Inflammatory macrophage treated with lipopolysaccharide for 4 hours (primary cell): ENCODE measurements around the gene TUBA3D.
"Not testable (repeated sequence)": the region's sequence is repeated elsewhere in the genome, so short reads cannot be mapped to it uniquely, and the experiment has no call there.

ENCODE experiments used
- DNase-seq: peaks from one replicate; pipeline ENCODE4 v3.0.0-alpha.2; 2020

The TUBA3D gene

DNA sequence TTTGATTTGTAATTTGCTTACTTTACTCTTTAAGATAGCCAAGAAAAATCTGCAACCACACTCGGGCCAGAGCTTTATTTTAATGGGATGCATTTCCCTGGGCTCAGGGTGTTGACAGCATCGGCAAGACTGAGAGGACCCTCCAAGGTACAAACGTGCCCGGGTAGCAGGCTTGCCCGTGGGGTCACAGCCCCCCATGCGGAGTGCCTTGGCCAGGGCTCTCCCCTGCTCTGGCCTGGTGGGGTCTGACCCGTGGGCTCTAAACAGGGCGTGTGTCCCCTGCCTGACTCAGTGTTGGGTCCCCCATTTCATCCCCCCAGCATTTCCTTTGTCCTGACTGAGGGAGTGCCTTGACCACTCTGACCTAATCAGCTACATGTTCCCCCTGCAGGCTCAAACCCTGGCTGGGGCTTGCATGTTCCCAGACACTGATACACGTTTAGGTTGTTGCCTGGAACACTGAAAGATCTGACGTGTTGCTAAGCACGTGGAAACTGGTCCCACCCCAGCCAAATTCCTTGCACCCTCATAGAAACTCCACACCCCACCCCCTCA lies 9.1 kb downstream of the TUBA3D start:
- DNase-seq: not testable (repeated sequence)

- DNase-seq: not testable (repeated sequence)
Measured at GRCh38 chr2:131486201-131486902, 10.4 kb downstream of the TUBA3D start.

DNA sequence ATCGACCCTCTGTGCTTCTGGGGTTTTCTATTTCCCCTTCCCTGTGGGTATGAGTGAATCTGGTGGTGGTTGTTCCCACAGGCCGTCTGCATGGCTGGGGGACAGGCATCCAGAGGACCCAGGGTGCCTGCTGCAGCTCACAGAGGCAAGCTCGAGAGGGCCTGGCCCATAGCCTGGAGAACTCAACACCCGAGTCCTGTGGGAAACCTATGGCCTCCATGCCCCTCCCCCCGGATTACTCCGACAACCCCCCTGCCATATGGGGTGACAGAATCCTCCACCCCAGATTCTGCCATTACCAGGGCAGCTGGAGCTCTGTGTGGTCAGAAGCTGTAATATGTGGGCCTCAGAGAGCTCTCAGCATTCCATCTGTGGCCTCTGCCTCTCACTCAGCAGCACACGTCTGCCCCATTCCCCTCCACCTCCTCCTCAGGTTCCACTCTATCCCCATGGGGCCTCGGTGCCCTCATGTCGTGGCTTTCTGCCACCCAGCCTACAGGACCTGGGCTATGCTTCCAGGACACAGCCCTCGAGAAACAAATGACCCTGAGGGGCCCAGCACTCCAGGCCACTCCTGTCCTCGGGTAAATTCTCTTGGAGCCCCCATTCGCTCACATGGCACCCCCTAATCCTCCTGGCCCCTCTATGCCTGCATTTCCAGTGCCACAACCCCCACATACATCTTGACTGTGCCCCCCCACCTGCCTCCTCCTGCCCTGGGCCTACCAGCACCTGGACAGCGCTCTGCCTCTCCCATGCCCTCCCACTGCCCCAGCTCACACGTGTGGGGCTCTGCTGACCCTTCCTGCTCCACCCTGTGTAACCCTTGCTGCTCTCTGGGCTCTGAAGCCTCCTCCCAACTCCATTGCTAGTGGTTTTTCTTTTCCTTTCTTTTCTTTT lies 12.6 kb downstream of the TUBA3D start:
- no peak for DNase-seq

- not testable (repeated sequence) for DNase-seq
Measured at GRCh38 chr2:131490616-131491468, 14.9 kb downstream of the TUBA3D start.

- DNase-seq: not testable (repeated sequence)
Measured at GRCh38 chr2:131491469-131491836, 15.5 kb downstream of the TUBA3D start.

DNA sequence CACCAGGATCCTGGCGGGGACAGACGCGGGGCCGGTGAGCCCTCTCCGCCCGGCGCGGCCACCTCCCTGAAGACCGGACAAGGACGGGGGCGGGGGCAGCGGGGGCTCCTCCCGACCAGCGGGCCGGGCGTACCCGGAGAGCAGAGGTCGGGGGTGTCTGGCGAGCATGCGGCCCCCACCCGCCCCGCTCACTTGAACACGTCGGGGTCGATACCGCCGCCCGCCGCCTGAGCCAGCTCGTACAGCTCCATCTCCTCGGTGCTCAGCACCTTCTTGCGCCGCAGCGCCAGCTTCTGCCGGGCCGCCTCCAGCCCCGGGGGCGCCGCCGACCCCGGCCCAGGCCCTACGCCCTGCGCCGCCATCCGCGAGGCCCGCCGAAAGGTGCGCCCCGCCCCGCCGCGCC lies 16.1 kb downstream of the TUBA3D start, which contains the start of gene MZT2A:
MZT2A (minus strand) TSS at position 383 of the 403 bp plus-strand sequence; CDS start at position 362, 21 bp downstream.
- DNase-seq: not testable (repeated sequence)

DNA sequence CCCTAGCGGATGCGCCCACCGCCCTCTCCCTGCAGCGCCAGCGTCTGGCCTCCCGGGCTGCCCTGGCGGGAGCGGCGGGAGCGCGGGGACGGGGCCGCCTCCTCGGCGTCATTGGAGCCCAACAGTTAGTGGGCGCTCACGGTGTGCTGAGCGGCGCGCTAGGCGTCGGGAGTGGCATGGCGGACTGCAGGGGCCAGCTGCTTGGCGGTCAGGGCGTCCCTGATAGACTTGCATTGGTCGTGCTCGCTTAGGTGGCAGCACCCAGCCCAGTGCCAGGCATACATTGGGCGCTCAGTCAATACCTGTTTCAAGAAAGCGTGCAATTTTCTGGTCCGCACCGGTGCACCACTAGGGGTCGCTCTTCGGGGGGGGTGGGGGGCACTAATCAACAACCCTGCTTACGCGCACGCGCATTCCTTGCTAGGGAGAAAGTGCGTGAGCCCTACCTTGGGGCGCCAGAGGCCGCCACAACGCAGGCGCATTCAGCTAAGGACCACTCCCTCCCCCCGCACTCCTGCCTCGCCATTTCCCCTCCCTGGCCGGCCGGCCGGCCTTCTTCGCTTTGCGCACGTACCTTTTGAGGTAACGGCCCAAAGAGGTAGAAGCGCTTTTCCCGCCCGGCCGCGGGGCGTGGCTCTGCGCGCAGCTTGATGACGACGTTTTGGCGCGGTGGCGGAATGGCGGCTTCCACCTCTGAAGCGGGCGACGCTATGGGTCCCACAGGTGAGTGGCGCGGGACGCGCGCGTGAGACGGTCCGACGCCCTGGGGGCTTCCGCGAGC lies 16.7 kb downstream of the TUBA3D start:
- peak; percentile 92 for DNase-seq

DNA sequence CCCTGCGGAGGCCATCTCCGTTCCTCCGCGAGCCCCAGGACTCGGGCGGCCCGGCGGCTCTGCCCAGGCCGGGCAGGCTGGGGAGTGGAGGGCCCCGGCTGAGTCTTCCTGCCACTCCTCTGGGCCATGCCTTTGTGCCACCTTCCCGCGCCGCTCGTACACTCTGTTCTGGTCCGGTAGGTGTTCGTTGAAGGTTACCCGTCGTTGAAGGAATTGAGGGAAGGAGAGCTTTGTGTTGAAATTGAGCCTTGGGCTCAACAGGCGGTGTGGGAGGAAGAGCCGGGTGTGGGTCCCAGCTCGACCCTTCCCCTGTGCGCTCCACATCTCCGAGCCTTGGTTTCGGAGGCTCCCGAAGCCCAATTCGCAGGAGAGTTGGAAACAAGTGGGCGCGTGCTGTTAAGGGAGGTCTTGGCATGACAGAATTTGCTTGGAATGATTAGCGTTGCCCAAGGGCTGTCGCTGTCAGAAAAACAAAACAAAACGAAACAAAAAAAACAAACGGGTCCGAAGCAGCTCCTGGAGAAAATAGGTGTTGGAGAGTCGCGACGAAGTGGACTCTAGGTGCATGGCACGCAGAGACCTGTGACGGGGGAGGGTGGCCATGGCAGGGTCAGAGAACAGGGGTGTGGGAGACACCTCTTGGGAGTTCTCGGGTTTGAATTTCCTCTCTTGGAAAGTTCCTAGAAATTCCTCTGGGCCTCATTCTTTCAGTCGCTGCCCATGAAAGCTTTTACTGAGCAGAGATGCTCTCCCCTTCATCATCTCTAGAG lies 17.5 kb downstream of the TUBA3D start:
- DNase-seq: no peak

- DNase-seq: not testable (repeated sequence)
Measured at GRCh38 chr2:131495506-131495905, 19.6 kb downstream of the TUBA3D start.

DNA sequence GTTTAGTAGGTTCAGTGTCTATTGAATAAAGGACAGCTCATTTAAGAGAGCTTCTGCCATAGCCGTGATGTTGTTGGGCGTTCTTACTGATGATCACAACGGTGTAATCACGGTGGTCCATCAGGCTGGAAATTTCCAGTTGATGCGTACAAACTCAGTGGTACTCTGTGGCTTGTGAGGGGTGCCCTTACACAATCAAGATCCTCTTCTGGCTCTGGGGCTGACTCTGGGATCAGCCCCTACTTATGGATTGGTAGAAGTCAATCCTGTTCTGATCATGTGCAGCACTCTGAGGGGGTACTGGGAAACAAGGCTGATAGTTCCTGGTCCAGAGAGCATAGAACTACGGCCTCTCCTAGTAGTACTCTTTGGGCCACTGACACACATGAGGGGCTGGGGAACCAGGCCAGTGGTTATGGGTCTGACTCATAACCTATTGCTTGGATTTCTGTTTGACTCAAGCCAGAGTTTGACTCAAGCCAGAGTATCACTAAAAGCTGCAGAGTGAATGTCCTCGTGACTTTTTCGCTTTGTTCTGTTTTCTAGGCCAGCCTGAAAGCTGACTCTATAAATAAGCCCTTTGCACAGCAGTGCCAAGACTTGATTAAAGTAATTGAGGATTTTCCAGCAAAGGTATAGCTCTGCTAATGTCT lies 22.5 kb downstream of the TUBA3D start:
- peak; percentile 2 for DNase-seq

DNA sequence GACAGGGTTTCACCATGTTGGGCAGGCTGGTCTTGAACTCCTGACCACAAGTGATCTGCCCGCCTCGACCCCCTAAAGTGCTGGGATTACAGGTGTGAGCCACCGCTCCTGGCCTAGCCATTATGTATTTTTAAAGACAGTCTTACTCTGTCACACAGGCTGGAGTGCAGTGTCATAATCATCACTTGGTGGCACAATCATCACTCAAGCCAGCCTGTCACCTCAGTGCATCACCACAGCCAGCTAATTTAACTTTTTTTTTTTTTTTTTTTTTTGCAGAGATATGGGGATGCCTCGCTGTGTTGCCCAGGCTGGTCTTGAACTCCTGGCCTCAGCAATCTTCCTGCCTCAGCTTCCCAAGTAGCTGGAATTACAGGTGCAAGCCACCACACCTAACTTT lies 27.7 kb downstream of the TUBA3D start:
- DNase-seq: not testable (repeated sequence)

DNA sequence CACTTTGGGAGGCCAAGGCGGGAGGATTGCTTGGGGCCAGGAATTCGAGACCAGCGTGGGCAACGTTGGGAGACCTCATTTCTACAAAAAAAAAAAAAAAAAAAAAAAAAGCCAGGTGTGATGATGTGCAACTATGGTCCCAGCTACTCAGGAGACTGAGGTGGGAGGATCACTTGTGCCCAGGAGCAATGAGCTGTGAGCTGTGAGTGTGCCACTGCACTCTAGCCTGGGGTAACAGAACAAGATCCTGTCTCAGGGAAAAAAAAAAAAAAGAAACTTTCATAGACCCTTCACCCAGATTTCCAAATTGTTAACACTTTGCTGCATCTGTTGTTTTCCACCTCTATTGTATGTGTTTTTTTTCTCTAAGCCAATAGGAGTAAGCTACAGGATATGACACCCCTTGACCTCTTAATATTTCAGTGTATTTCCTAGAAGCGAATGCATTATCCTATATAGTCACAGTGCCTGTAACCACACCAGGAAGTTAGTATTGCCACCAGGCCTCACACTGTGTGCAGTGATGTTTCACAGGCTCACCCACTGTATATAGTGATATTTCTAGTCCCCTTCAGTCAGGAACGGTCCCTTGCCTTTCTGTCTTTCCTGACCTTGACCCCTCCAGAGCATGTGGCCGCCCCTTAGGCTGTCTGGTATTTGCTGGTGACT lies 28.3 kb downstream of the TUBA3D start:
- DNase-seq: not testable (repeated sequence)

DNA sequence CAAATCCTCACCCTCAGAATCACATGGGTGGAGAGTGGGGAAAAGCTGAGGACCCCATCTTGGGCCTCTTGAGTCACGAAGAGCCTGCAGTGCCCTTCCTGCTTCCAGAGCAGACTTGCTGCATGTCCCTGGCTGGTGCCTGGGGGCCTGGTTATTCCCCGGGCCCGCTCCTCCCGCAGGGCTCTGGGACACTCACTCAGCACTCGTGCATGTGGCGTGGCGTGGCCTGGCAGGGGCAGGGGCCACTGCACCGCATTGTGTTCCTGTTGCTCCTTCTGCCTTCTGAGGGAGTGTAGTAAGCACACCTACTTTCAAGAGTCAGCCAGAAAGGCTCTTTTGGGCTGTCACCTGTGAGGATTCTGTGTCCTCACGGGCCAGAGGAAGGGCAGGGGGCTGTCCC lies 33.7 kb downstream of the TUBA3D start:
- no peak for DNase-seq

GRCh38 chr2:131511291-131511968 lies 35.5 kb downstream of the TUBA3D start:
- not testable (repeated sequence) for DNase-seq

DNA sequence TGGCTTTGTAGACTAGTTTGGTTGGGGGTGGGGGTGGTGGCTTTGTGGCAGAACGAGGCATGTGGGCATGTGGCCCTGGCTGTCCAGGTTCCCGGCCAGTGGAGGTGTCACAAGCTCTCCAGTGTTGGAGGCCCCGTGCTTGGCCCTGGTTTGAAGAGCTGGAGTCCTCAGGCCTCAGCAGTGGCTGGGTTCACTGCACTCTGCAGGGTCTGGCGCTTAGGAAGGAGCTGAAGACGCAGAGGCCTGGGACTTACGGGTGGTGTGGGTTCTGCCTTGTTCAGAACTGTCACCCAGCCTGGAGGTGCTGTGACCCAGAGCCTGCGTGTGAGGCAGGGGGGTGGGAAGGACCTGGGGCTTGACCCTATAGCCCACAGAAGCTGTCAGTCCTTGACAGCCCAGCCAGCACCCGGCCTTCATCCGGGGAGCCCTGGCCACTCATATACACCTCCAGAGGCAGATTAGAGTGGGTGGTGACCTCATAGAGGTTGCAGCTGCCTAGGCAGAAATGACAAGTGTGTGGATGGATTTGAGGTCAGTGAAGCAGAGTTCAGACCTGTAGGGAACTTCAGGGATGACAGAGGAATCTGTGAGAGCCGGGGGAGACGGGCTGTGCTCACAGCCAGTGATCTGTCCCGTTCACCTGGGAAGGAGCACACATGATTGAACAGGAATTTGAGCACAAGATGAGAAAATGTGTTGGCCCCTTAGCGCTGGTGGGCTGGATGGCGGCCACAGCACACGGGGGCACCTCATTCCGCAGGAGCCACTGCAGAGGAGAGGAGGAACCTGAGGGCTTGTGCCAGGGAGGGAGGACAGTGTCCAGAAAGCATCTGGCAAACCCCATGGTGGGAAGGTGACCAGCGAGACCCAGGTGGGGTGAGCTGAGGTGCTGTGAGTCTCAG lies 36.3 kb downstream of the TUBA3D start:
- not testable (repeated sequence) for DNase-seq

DNA sequence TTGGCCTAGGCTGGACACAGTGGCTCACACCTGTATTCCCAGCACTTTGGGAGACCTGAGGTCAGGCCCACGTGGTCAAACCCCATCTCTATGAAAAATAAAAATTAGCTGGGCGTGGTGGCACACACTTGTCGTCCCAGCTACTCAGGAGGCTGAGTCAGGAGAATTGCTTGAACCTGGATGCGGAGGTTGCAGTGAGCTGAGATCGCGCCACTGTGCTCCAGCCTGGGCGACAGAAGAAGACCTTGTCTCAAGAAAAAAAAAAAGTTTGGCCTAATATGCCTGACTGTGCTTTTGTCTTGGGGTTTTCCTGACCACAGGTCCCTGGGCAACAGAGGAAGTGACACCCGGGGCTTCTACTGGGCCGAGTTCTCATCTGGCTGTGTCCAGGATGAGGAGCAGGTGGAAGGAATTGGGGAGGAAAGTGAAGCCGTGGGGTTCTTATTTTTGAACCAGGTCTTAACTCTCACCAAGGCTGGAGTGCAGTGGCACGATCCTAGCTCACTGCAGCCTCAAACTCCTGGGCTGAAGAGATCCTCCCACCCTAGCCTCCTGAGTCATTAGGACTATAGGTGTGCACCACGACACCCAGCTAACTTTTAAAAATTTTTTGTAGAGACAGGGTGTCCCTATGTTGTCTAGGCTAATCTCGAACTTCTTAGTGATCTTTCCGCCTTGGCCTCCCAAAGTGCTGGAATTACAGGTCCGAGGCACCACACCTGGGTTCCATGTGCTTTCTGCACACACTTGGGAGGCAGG lies 38.7 kb downstream of the TUBA3D start:
- not testable (repeated sequence) for DNase-seq

DNA sequence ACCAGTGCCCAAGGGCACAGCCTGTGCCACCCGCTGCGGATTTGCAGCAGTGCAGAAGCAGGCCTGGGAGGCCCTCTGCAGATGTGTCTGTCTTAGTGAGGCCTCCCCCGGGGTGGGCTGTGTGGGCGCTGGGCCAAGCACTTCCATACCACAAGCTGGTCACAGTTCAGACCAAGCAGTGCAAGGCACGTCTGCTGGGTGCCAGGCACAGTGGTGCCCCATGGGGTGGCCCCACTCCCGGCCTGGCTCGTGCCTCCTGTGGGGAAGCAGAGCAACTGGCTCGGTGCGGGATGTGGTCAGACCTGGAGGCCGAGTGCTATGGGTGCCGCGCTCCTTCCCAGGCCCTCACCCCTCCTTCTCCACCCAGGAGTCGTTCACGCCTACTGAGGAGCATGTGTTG lies 39.3 kb downstream of the TUBA3D start:
- DNase-seq: not testable (repeated sequence)
